HEK293 (cell line): ENCODE results near the gene ATXN10.

Experiments used
- CTCF ChIA-PET: fragments of 350-600 bp; formaldehyde crosslinking; extraction: SDS; loops from one replicate; lab custom pipeline; 2021; ENCODE audit warnings: antibody characterized with exemption; lab: Yijun Ruan, JAX
- POLR2A ChIA-PET: fragments of 300-600 bp; formaldehyde crosslinking; extraction: SDS; loops from one replicate; lab custom pipeline; 2020; ENCODE audit warnings: antibody characterized with exemption, inconsistent platforms; lab: Yijun Ruan, JAX
- H3K27ac ChIP-seq: fragments of 200-500 bp; sonication (Bioruptor generic); 2 replicates; pipeline ENCODE4 v1.5.1; 2014; ENCODE audit warnings: low read depth, low read length, control low read depth, inconsistent platforms; ENCODE audit errors: extremely low read depth
- H3K36me3 ChIP-seq, 2 experiments: fragments of 200-500 bp in 1 of 2; sonication (Bioruptor generic) in 1 of 2; 1 replicate in 1 of 2; 2 replicates in 1 of 2; pipeline ENCODE4 v1.5.1; 2014 to 2017; ENCODE audit warnings: inconsistent platforms in 2 of 2, low read length in 2 of 2; ENCODE audit not compliant: control insufficient read depth in 2 of 2, insufficient read depth in 1 of 2
- H3K4me1 ChIP-seq: fragments of 200-500 bp; sonication (Bioruptor generic); 2 replicates; pipeline ENCODE4 v1.5.1; 2014; ENCODE audit warnings: mild to moderate bottlenecking, low read length, inconsistent platforms; ENCODE audit not compliant: control insufficient read depth, insufficient read depth
- H3K4me3 ChIP-seq: 2 replicates; pipeline ENCODE4 v1.5.1; 2011; ENCODE audit warnings: low read depth, mild to moderate bottlenecking, control low read depth, low read length, moderate library complexity
- H3K9me3 ChIP-seq: fragments of 200-500 bp; sonication (Bioruptor generic); 2 replicates; pipeline ENCODE4 v1.5.1; 2014; ENCODE audit warnings: low read depth, low read length, inconsistent platforms; ENCODE audit not compliant: control insufficient read depth, insufficient read depth
- KLF10 ChIP-seq: fragments of 450-650 bp; IDR thresholded peaks from 2 replicates; pipeline ENCODE4 v1.5.1; 2018; ENCODE audit warnings: missing biosample characterization, mild to moderate bottlenecking, missing genetic modification characterization
- SCRT2 ChIP-seq: fragments of 450-650 bp; formaldehyde crosslinking; IDR thresholded peaks from 2 replicates; pipeline ENCODE4 v1.5.1; 2016; ENCODE audit warnings: missing biosample characterization, missing genetic modification characterization
- SP2 ChIP-seq: fragments of 450-650 bp; formaldehyde crosslinking; IDR thresholded peaks from 2 replicates; pipeline ENCODE4 v1.5.1; 2016; ENCODE audit warnings: missing biosample characterization, missing genetic modification characterization
- TSHZ1 ChIP-seq: fragments of 450-650 bp; formaldehyde crosslinking; IDR thresholded peaks from 2 replicates; pipeline ENCODE4 v1.5.1; 2016; ENCODE audit warnings: missing biosample characterization, missing genetic modification characterization, borderline replicate concordance
- YY1 ChIP-seq: fragments of 450-650 bp; formaldehyde crosslinking; IDR thresholded peaks from 2 replicates; pipeline ENCODE4 v1.5.1; 2018; ENCODE audit warnings: missing biosample characterization, missing genetic modification characterization
- YY2 ChIP-seq: fragments of 450-650 bp; formaldehyde crosslinking; IDR thresholded peaks from 2 replicates; pipeline ENCODE4 v1.5.1; 2016; ENCODE audit warnings: missing biosample characterization, missing genetic modification characterization
- ZBTB17 ChIP-seq: fragments of 450-650 bp; formaldehyde crosslinking; IDR thresholded peaks from 2 replicates; pipeline ENCODE4 v1.5.1; 2016; ENCODE audit warnings: missing biosample characterization, missing genetic modification characterization
- ZNF138 ChIP-seq: fragments of 450-650 bp; formaldehyde crosslinking; IDR thresholded peaks from 2 replicates; pipeline ENCODE4 v1.5.1; 2016; ENCODE audit warnings: missing biosample characterization, missing genetic modification characterization, borderline replicate concordance
- ZNF140 ChIP-seq: fragments of 450-650 bp; formaldehyde crosslinking; IDR thresholded peaks from 2 replicates; pipeline ENCODE4 v1.5.1; 2016; ENCODE audit warnings: missing biosample characterization, missing genetic modification characterization
- ZNF155 ChIP-seq: fragments of 450-650 bp; formaldehyde crosslinking; IDR thresholded peaks from 2 replicates; pipeline ENCODE4 v1.5.1; 2016; ENCODE audit warnings: missing biosample characterization, missing genetic modification characterization
- ZNF211 ChIP-seq: fragments of 450-650 bp; formaldehyde crosslinking; IDR thresholded peaks from 2 replicates; pipeline ENCODE4 v1.5.1; 2016; ENCODE audit warnings: low read depth, missing biosample characterization, missing genetic modification characterization
- ZNF335 ChIP-seq: fragments of 450-650 bp; formaldehyde crosslinking; conservative IDR thresholded peaks from 2 replicates; pipeline ENCODE4 v1.5.1; 2016; ENCODE audit warnings: missing biosample characterization, missing genetic modification characterization
- ZNF37A ChIP-seq: fragments of 450-650 bp; IDR thresholded peaks from 2 replicates; pipeline ENCODE4 v1.5.1; 2018; ENCODE audit warnings: missing biosample characterization, missing genetic modification characterization
- ZNF394 ChIP-seq: fragments of 450-650 bp; formaldehyde crosslinking; IDR thresholded peaks from 2 replicates; pipeline ENCODE4 v1.5.1; 2016; ENCODE audit warnings: missing biosample characterization, missing genetic modification characterization, mild to moderate bottlenecking, moderate library complexity, borderline replicate concordance
- ZNF518A ChIP-seq: fragments of 450-650 bp; formaldehyde crosslinking; conservative IDR thresholded peaks from 2 replicates; pipeline ENCODE4 v1.5.1; 2016; ENCODE audit warnings: low read depth, missing biosample characterization, missing genetic modification characterization
- ZNF529 ChIP-seq: fragments of 450-650 bp; formaldehyde crosslinking; IDR thresholded peaks from 2 replicates; pipeline ENCODE4 v1.5.1; 2017; ENCODE audit warnings: missing genetic modification characterization, missing biosample characterization; ENCODE audit not compliant: insufficient replicate concordance
- ZNF549 ChIP-seq: fragments of 450-650 bp; IDR thresholded peaks from 2 replicates; pipeline ENCODE4 v1.5.1; 2018; ENCODE audit warnings: missing biosample characterization, missing genetic modification characterization, mild to moderate bottlenecking, inconsistent platforms, moderate library complexity
- ZNF580 ChIP-seq: fragments of 450-650 bp; formaldehyde crosslinking; IDR thresholded peaks from 2 replicates; pipeline ENCODE4 v1.5.1; 2016; ENCODE audit warnings: missing biosample characterization, missing genetic modification characterization
- ZNF658 ChIP-seq: fragments of 450-650 bp; formaldehyde crosslinking; IDR thresholded peaks from 2 replicates; pipeline ENCODE4; 2016; ENCODE audit warnings: missing biosample characterization, missing genetic modification characterization
- ZNF692 ChIP-seq: fragments of 450-650 bp; formaldehyde crosslinking; IDR thresholded peaks from 2 replicates; pipeline ENCODE4 v1.5.1; 2016; ENCODE audit warnings: missing biosample characterization, missing genetic modification characterization
- ZNF747 ChIP-seq: fragments of 450-650 bp; formaldehyde crosslinking; IDR thresholded peaks from 2 replicates; pipeline ENCODE4 v1.5.1; 2016; ENCODE audit warnings: missing biosample characterization, missing genetic modification characterization
- ZNF792 ChIP-seq: fragments of 450-650 bp; formaldehyde crosslinking; IDR thresholded peaks from 2 replicates; pipeline ENCODE4 v1.5.1; 2016; ENCODE audit warnings: missing biosample characterization, missing genetic modification characterization
- ZNF843 ChIP-seq: fragments of 450-650 bp; formaldehyde crosslinking; IDR thresholded peaks from 2 replicates; pipeline ENCODE4 v1.5.1; 2016; ENCODE audit warnings: missing biosample characterization, missing genetic modification characterization
- ZXDB ChIP-seq: fragments of 450-650 bp; formaldehyde crosslinking; IDR thresholded peaks from 2 replicates; pipeline ENCODE4 v1.5.1; 2016; ENCODE audit warnings: missing biosample characterization, missing genetic modification characterization

The ATXN10 gene

GRCh38 chr22:45804986-45805325, 133.3 kb downstream of the ATXN10 start:
- CTCF ChIA-PET = no interaction called here
- Histone ChIP-seq H3K4me1 (peaks cover 2% of the 10 kb centered on the region), H3K36me3 (peaks cover 0 to 26% of the 10 kb centered on the region in 2 experiments; a peak in 1 of 3 replicates), H3K4me3 (no peak overlapping the region), H3K27ac (no peak overlapping the region), H3K9me3 (no peaks in the 10 kb centered on the region)
- no peak for TF ChIP-seq YY1
- TF ChIP-seq ZBTB17 (tag by site-specific recombination) = no peak
- no peak for TF ChIP-seq ZNF37A (tag by site-specific recombination)
- no peak for TF ChIP-seq ZNF549 (tag by site-specific recombination)
- TF ChIP-seq SCRT2 (tag by site-specific recombination) = no peak
- no peak for TF ChIP-seq ZNF394 (tag by site-specific recombination)
- TF ChIP-seq ZNF140 (tag by site-specific recombination) = no peak
- no peak for TF ChIP-seq ZXDB
- TF ChIP-seq ZNF692 (tag by site-specific recombination) = no peak
- no peak for TF ChIP-seq YY2
- TF ChIP-seq ZNF747 (tag by site-specific recombination) = no peak
- no peak for TF ChIP-seq ZNF335 (tag by site-specific recombination)
- TF ChIP-seq ZNF211 = no peak
- POLR2A ChIA-PET = no interaction called here

- Histone ChIP-seq H3K4me1 (peaks cover 2% of the 10 kb centered on the region), H3K27ac (no peak overlapping the region), H3K36me3 (peaks cover 0 to 26% of the 10 kb centered on the region in 2 experiments; a peak in 1 of 3 replicates), H3K4me3 (no peak overlapping the region), H3K9me3 (no peaks in the 10 kb centered on the region)
- ChIA-PET POLR2A (no interaction called here), CTCF (no interaction called here)
- no peak for TF ChIP-seq ZNF580 (tag by site-specific recombination)
- no peak for TF ChIP-seq SP2
- TF ChIP-seq ZNF529 (tag by site-specific recombination) = no peak
- no peak for TF ChIP-seq ZNF518A
- TF ChIP-seq TSHZ1 (tag by site-specific recombination) = no peak
- TF ChIP-seq ZNF792 (tag by site-specific recombination) = no peak
- TF ChIP-seq ZNF155 (tag by site-specific recombination) = no peak
- TF ChIP-seq ZNF658 (tag by site-specific recombination) = no peak
- no peak for TF ChIP-seq ZNF140 (tag by site-specific recombination)
- no peak for TF ChIP-seq KLF10 (tag by site-specific recombination)
- no peak for TF ChIP-seq ZNF843 (tag by site-specific recombination)
- TF ChIP-seq ZNF138 (tag by site-specific recombination) = no peak
Observed at GRCh38 chr22:45805413-45805812, 133.8 kb downstream of the ATXN10 start.
